H9 (cell line): ENCODE data around the gene FOXL1. TPM values are rescaled to one million over a fixed set of nuclear protein-coding genes. Genes with fewer than 3 reads are reported as not detected.
A peak's percentile ranks its signal among the peaks of the same experiment; 100 is the strongest.

ENCODE experiments used
- DNase-seq: peaks from one replicate; pipeline ENCODE4 v3.0.0-alpha.2; 2017
- H2AFZ ChIP-seq: one replicate; pipeline ENCODE4 v1.6.1; 2013; ENCODE audit warnings: mild to moderate bottlenecking, low read length, control low read depth, moderate library complexity
- H2AK5ac ChIP-seq: 2 replicates; pipeline ENCODE4 v1.6.1; 2013; ENCODE audit warnings: low read length, control low read depth, mixed read lengths; ENCODE audit not compliant: insufficient read length
- H2BK120ac ChIP-seq: one replicate; pipeline ENCODE4 v1.6.1; 2013; ENCODE audit warnings: low read depth, mild to moderate bottlenecking, low read length, control low read depth, inconsistent platforms; ENCODE audit not compliant: poor library complexity, severe bottlenecking
- H2BK12ac ChIP-seq: 2 replicates; pipeline ENCODE4 v1.6.1; 2013; ENCODE audit warnings: low read length, control low read depth, mixed read lengths, low read depth; ENCODE audit not compliant: insufficient read length
- H2BK15ac ChIP-seq: 2 replicates; pipeline ENCODE4 v1.6.1; 2013; ENCODE audit warnings: low read depth, low read length, control low read depth
- H2BK20ac ChIP-seq: one replicate; pipeline ENCODE4 v1.6.1; 2013; ENCODE audit warnings: low read depth, mild to moderate bottlenecking, low read length, control low read depth, inconsistent platforms; ENCODE audit not compliant: poor library complexity, severe bottlenecking
- H2BK5ac ChIP-seq: 2 replicates; pipeline ENCODE4 v1.6.1; 2013; ENCODE audit warnings: low read length, control low read depth, mixed read lengths; ENCODE audit not compliant: insufficient read length
- H3K14ac ChIP-seq: 2 replicates; pipeline ENCODE4 v1.6.1; 2013; ENCODE audit warnings: low read length, control low read depth; ENCODE audit not compliant: insufficient read depth
- H3K18ac ChIP-seq: 2 replicates; pipeline ENCODE4 v1.6.1; 2013; ENCODE audit warnings: low read depth, mild to moderate bottlenecking, mixed read lengths, low read length, control low read depth; ENCODE audit not compliant: insufficient read length
- H3K23ac ChIP-seq: 2 replicates; pipeline ENCODE4 v1.6.1; 2013; ENCODE audit warnings: low read length, control low read depth, mixed read lengths, low read depth; ENCODE audit not compliant: insufficient read length
- H3K23me2 ChIP-seq: 2 replicates; pipeline ENCODE4 v1.6.1; 2013; ENCODE audit warnings: low read depth, mild to moderate bottlenecking, mixed read lengths, low read length, control low read depth; ENCODE audit not compliant: insufficient read length, poor library complexity, severe bottlenecking
- H3K27ac ChIP-seq: 2 replicates; pipeline ENCODE4 v1.5.1; 2013; ENCODE audit warnings: low read length, control low read depth, mixed read lengths, low read depth; ENCODE audit not compliant: insufficient read length
- H3K27me3 ChIP-seq: 2 replicates; pipeline ENCODE4 v1.6.1; 2013; ENCODE audit warnings: low read length, control low read depth, inconsistent platforms; ENCODE audit not compliant: insufficient read depth
- H3K4ac ChIP-seq: 2 replicates; pipeline ENCODE4 v1.6.1; 2013; ENCODE audit warnings: low read depth, mild to moderate bottlenecking, control low read depth, inconsistent platforms, low read length, moderate library complexity
- H3K4me1 ChIP-seq: 2 replicates; pipeline ENCODE4 v1.6.1; 2013; ENCODE audit warnings: low read length, control low read depth, inconsistent platforms; ENCODE audit not compliant: insufficient read depth
- H3K4me2 ChIP-seq: 2 replicates; pipeline ENCODE4 v1.6.1; 2013; ENCODE audit warnings: low read length, control low read depth, mixed read lengths; ENCODE audit not compliant: insufficient read length, insufficient read depth
- H3K56ac ChIP-seq: 2 replicates; pipeline ENCODE4 v1.6.1; 2013; ENCODE audit warnings: low read depth, mild to moderate bottlenecking, mixed read lengths, low read length, control low read depth; ENCODE audit not compliant: insufficient read length
- H3K79me1 ChIP-seq: 2 replicates; pipeline ENCODE4 v1.6.1; 2013; ENCODE audit warnings: low read depth, mild to moderate bottlenecking, moderate library complexity, low read length, control low read depth, inconsistent platforms; ENCODE audit not compliant: insufficient read depth, poor library complexity, severe bottlenecking
- H3K79me2 ChIP-seq: 2 replicates; pipeline ENCODE4 v1.6.1; 2013; ENCODE audit warnings: low read length, control low read depth, inconsistent platforms; ENCODE audit not compliant: insufficient read depth
- H3K9ac ChIP-seq: 2 replicates; pipeline ENCODE4 v1.6.1; 2013; ENCODE audit warnings: low read length, control low read depth, mixed read lengths; ENCODE audit not compliant: insufficient read length; ENCODE audit errors: extremely low read depth
- H3K9me3 ChIP-seq: one replicate; pipeline ENCODE4 v1.6.1; 2013; ENCODE audit warnings: low read depth, low read length, inconsistent platforms; ENCODE audit not compliant: control insufficient read depth
- H3T11ph ChIP-seq: one replicate; pipeline ENCODE4 v1.6.1; 2013; ENCODE audit warnings: mild to moderate bottlenecking, low read length, control low read depth, inconsistent platforms
- H4K20me1 ChIP-seq: one replicate; pipeline ENCODE4 v1.6.1; 2013; ENCODE audit not compliant: control insufficient read depth, insufficient read length, insufficient read depth
- H4K5ac ChIP-seq: 2 replicates; pipeline ENCODE4 v1.6.1; 2013; ENCODE audit warnings: low read depth, mild to moderate bottlenecking, mixed read lengths, low read length, control low read depth; ENCODE audit not compliant: insufficient read length
- H4K8ac ChIP-seq: replicated peaks from 2 replicates; pipeline ENCODE4 v1.6.1; 2013; ENCODE audit warnings: low read length, control low read depth, mixed read lengths, low read depth; ENCODE audit not compliant: insufficient read length
- H4K91ac ChIP-seq: 2 replicates; pipeline ENCODE4 v1.6.1; 2013; ENCODE audit warnings: low read depth, mild to moderate bottlenecking, moderate library complexity, mixed read lengths, low read length, control low read depth; ENCODE audit not compliant: insufficient read length
- H3K27ac Mint-ChIP-seq, 3 experiments: 2 replicates in 2 of 3; 3 replicates in 1 of 3; pipeline ENCODE4 v1.8.0; 2020 to 2021; ENCODE audit warnings: mixed read lengths in 3 of 3, mild to moderate bottlenecking in 1 of 3, moderate library complexity in 1 of 3
- H3K27me3 Mint-ChIP-seq: 2 replicates; pipeline ENCODE4 v1.8.0; 2021; ENCODE audit warnings: low read depth, mild to moderate bottlenecking, moderate library complexity, mixed read lengths
- H3K36me3 Mint-ChIP-seq, 3 experiments: 2 replicates in 2 of 3; 3 replicates in 1 of 3; pipeline ENCODE4 v1.8.0; 2020 to 2021; ENCODE audit warnings: low read depth in 3 of 3, mixed read lengths in 3 of 3; ENCODE audit not compliant: insufficient read depth in 1 of 3
- H3K4me1 Mint-ChIP-seq, 2 experiments: 2 replicates each; pipeline ENCODE4 v1.8.0; 2020; ENCODE audit warnings: mixed read lengths in 2 of 2
- H3K4me3 Mint-ChIP-seq, 2 experiments: 2 replicates in 1 of 2; 3 replicates in 1 of 2; pipeline ENCODE4 v1.8.0; 2020 to 2021; ENCODE audit warnings: mild to moderate bottlenecking in 2 of 2, mixed read lengths in 2 of 2, moderate library complexity in 1 of 2
- H3K9me3 Mint-ChIP-seq, 2 experiments: 2 replicates in 1 of 2; 3 replicates in 1 of 2; pipeline ENCODE4 v1.8.0; 2020; ENCODE audit warnings: mild to moderate bottlenecking in 2 of 2, mixed read lengths in 2 of 2, moderate library complexity in 1 of 2
- WGBS: extraction: QIAGEN DNeasy Blood & Tissue Kit; methylation state at CpG from one replicate; pipeline ENCODE4 v1.1.7; 2013; ENCODE audit warnings: missing lambda C conversion rate, low lambda C conversion rate, mixed read lengths; ENCODE audit not compliant: insufficient read length; ENCODE audit errors: extremely low coverage; 5-methylcytosine and 5-hydroxymethylcytosine counted together
- total RNA-seq: library from RNA; stranded (reverse); gene quantifications from 2 replicates; pipeline ENCODE4 v1.2.1, GENCODE V29; 2021
- TF ChIP-seq, protein P1 (sequence below): fragments of 200-600 bp; sonication (generic); conservative IDR thresholded peaks from 3 replicates; pipeline ENCODE4 v1.8.0; 2021; ENCODE audit warnings: antibody characterized with exemption, mild to moderate bottlenecking

The FOXL1 gene
- total RNA-seq, 1 experiment from 2014 or later, result 0.09 TPM

DNA sequence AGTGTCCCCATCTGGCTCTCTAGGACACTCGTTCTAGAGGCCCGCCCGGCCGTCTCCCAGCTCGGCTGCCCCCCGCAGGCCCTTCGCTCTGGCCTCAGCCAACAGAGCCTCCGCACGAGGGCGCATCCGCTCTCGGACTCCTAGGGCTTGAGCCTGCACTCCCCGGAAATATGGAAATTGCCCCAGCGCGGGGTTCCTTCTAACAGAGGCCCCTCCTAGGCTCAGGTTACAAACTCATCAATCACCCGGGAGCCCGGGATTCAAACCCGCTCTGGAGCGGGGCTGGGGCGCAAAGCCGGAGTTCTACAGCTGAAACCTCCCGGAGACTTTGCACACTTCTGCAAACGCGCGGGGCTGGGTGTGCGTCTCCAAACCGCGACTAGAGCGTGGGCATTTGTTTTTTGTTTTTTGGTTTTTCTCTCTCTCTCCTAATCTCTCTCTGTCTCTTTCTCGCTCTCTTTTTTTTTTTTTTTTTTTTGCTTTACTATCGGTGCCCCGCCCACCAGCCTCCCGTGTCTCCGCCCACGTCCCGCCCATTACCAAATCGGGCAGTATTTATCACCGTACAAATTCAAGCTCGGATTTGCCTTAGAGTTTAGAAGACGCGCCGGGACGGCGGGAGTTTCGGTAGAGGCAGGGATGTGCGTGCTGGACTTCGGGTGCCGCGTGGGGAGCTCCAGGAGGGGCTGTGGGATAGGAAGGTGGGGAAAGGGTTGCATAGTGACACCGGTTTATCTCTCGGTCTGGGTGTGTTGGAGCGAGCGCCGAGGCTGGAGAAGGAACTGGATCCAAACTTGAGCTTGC is 2.4 kb upstream of the FOXL1 start:
- Histone ChIP-seq H3K27ac (no peak overlapping the region), H3K9ac (no peak overlapping the region), H2AFZ (no peak overlapping the region), H2AK5ac (no peak overlapping the region), H3K4me2 (peak overlapping the region; percentile 54), H3K4me1 (peaks cover 12% of the 10 kb centered on the region; the same call in 1 of the 2 replicates), H3K79me2 (no peaks in the 10 kb centered on the region), H4K91ac (no peak overlapping the region), H2BK120ac (no peak overlapping the region), H2BK15ac (no peak overlapping the region), H3T11ph (no peak overlapping the region), H3K9me3 (no peaks in the 10 kb centered on the region), H3K18ac (no peak overlapping the region), H3K23me2 (peaks cover 14% of the 10 kb centered on the region), H3K56ac (no peak overlapping the region), H2BK12ac (no peak overlapping the region), H4K8ac (no peak overlapping the region), H2BK20ac (no peak overlapping the region), H3K79me1 (no peaks in the 10 kb centered on the region), H4K20me1 (no peaks in the 10 kb centered on the region), H4K5ac (no peak overlapping the region), H3K23ac (no peak overlapping the region), H3K4ac (no peak overlapping the region), H3K14ac (no peak overlapping the region; the same call in 1 of the 2 replicates), H2BK5ac (no peak overlapping the region), H3K27me3 (peaks cover 85% of the 10 kb centered on the region)
- Mint-ChIP-seq H3K4me3 (peak overlapping the region; percentile 77 to 94), H3K27ac (no peak overlapping the region), H3K36me3 (peaks cover 0 to 1% (median 0%) of the 10 kb centered on the region in 3 experiments; a peak in 2 of 7 replicates), H3K27me3 (peaks cover 97% of the 10 kb centered on the region), H3K9me3 (peaks cover 3 to 5% of the 10 kb centered on the region in 2 experiments; a peak in 3 of 5 replicates), H3K4me1 (peaks cover 40 to 53% of the 10 kb centered on the region in 2 experiments)
- TF ChIP-seq, protein P1, sequence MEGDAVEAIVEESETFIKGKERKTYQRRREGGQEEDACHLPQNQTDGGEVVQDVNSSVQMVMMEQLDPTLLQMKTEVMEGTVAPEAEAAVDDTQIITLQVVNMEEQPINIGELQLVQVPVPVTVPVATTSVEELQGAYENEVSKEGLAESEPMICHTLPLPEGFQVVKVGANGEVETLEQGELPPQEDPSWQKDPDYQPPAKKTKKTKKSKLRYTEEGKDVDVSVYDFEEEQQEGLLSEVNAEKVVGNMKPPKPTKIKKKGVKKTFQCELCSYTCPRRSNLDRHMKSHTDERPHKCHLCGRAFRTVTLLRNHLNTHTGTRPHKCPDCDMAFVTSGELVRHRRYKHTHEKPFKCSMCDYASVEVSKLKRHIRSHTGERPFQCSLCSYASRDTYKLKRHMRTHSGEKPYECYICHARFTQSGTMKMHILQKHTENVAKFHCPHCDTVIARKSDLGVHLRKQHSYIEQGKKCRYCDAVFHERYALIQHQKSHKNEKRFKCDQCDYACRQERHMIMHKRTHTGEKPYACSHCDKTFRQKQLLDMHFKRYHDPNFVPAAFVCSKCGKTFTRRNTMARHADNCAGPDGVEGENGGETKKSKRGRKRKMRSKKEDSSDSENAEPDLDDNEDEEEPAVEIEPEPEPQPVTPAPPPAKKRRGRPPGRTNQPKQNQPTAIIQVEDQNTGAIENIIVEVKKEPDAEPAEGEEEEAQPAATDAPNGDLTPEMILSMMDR, result peak; percentile 77
- no CpG with 5 or more reads among the region's 54 CpGs for WGBS
- DNase-seq, result peak; percentile 95
